GM18507 (cell line): ENCODE data around the gene CAPZA1.
"Not testable (repeated sequence)": the region's sequence is repeated elsewhere in the genome, so short reads cannot be mapped to it uniquely, and the experiment has no call there.

Experiments used
- DNase-seq: peaks from one replicate; pipeline ENCODE4 v3.0.0; 2011; ENCODE audit warnings: low read depth; ENCODE audit not compliant: insufficient read length; ENCODE audit errors: extremely low spot score
- FAIRE-seq: peaks from 2 replicates; lab custom pipeline; 2011; peaks lifted over from hg19 to GRCh38; lab: Jason Lieb, UNC

Gene CAPZA1

GRCh38 chr1:112619518-112620376 lies at the start of gene CAPZA1:
TSS of gene CAPZA1 (plus strand) at chr1:112619832. CDS start at chr1:112619845, 13 bp downstream.
- FAIRE-seq (peak; percentile 92), DNase-seq (peak; percentile 73)

GRCh38 chr1:112575154-112575804 lies 44.4 kb upstream of the CAPZA1 start:
- FAIRE-seq (no peak), DNase-seq (no peak)

- no peak for DNase-seq
Measured at GRCh38 chr1:112576240-112576639, 43.4 kb upstream of the CAPZA1 start.

GRCh38 chr1:112579801-112580510 lies 39.7 kb upstream of the CAPZA1 start:
- FAIRE-seq = no peak
- DNase-seq = no peak

More at GRCh38 chr1:112576240-112576639, 43.4 kb upstream of the CAPZA1 start:
- FAIRE-seq = no peak

GRCh38 chr1:112581586-112582192 lies 37.9 kb upstream of the CAPZA1 start:
- FAIRE-seq (no peak), DNase-seq (no peak)

- DNase-seq (no peak), FAIRE-seq (peak; percentile 29)
Measured at GRCh38 chr1:112583366-112583765, 36.3 kb upstream of the CAPZA1 start.

GRCh38 chr1:112589766-112590165 lies 29.9 kb upstream of the CAPZA1 start:
- FAIRE-seq (no peak), DNase-seq (no peak)

- no peak for FAIRE-seq
Measured at GRCh38 chr1:112594208-112594876, 25.3 kb upstream of the CAPZA1 start.

GRCh38 chr1:112599477-112599876 lies 20.2 kb upstream of the CAPZA1 start:
- no peak for FAIRE-seq
- no peak for DNase-seq

More at GRCh38 chr1:112594208-112594876, 25.3 kb upstream of the CAPZA1 start:
- DNase-seq = no peak

- no peak for DNase-seq
- FAIRE-seq = no peak
Measured at GRCh38 chr1:112603012-112603411, 16.6 kb upstream of the CAPZA1 start.

- FAIRE-seq (no peak), DNase-seq (no peak)
Measured at GRCh38 chr1:112603541-112603940, 16.1 kb upstream of the CAPZA1 start.

- no peak for FAIRE-seq
- no peak for DNase-seq
Measured at GRCh38 chr1:112605633-112606327, 13.9 kb upstream of the CAPZA1 start.

- no peak for FAIRE-seq
Measured at GRCh38 chr1:112614460-112615065, 5.1 kb upstream of the CAPZA1 start.

GRCh38 chr1:112618114-112618720 lies 1.4 kb upstream of the CAPZA1 start:
- FAIRE-seq (peak; percentile 69), DNase-seq (no peak)

More at GRCh38 chr1:112614460-112615065, 5.1 kb upstream of the CAPZA1 start:
- DNase-seq = no peak

GRCh38 chr1:112618721-112619517 lies 713 bp upstream of the CAPZA1 start, which contains the start of gene ST7L:
TSS of gene ST7L (minus strand) at chr1:112619141. CDS start at chr1:112619113, 28 bp downstream.
- DNase-seq (no peak), FAIRE-seq (peak; percentile 41)

GRCh38 chr1:112620377-112620695 lies 704 bp downstream of the CAPZA1 start:
- no peak for FAIRE-seq
- no peak for DNase-seq

- not testable (repeated sequence) for DNase-seq, FAIRE-seq
Measured at GRCh38 chr1:112624493-112624892, 4.9 kb downstream of the CAPZA1 start.
